Transverse colon (tissue), 4 donors: ENCODE results near the gene ZDHHC9. TPM values are rescaled to one million over a fixed set of nuclear protein-coding genes. Genes with fewer than 3 reads are reported as not detected.
"Not testable (repeated sequence)": the region's sequence is repeated elsewhere in the genome, so short reads cannot be mapped to it uniquely, and the experiment has no call there.

Experiments
- DNase-seq: peaks from one replicate; pipeline ENCODE4 v3.0.0-alpha.2; 2019
- H3K27ac ChIP-seq, 4 donors: fragments of 200-600 bp; sonication (generic); 2 replicates each; pipeline ENCODE4 v1.5.1; 2016 to 2018; ENCODE audit warnings: inconsistent platforms in 4 of 4
- H3K27me3 ChIP-seq: fragments of 200-600 bp; sonication (generic); 2 replicates; pipeline ENCODE4 v1.5.1; 2017; ENCODE audit warnings: inconsistent platforms
- H3K36me3 ChIP-seq, 4 donors: fragments of 200-600 bp; sonication (generic); 2 replicates each; pipeline ENCODE4 v1.5.1; 2017 to 2019; ENCODE audit warnings: inconsistent platforms in 4 of 4
- H3K4me1 ChIP-seq, 4 donors: fragments of 200-600 bp; sonication (generic); 2 replicates each; pipeline ENCODE4 v1.5.1; 2017 to 2020; ENCODE audit warnings: inconsistent platforms in 4 of 4
- H3K4me3 ChIP-seq, 4 donors: fragments of 200-600 bp; sonication (generic); 1 replicate in 1 of 4; 2 replicates in 3 of 4; pipeline versions ENCODE4 v1.5.1 to v1.6.1; 2017 to 2019; ENCODE audit warnings: inconsistent platforms in 4 of 4
- H3K9me3 ChIP-seq, 2 donors: fragments of 200-600 bp; sonication (generic); 2 replicates each; pipeline ENCODE4 v1.5.1; 2017 to 2019; ENCODE audit warnings: inconsistent platforms in 2 of 2
- CTCF ChIP-seq, 5 experiments: fragments of 200-600 bp in 3 of 5; fragments of 450-650 bp in 2 of 5; sonication (generic) in 3 of 5; IDR thresholded peaks; 1 replicate in 2 of 5; 2 replicates in 3 of 5; pipeline ENCODE4 v1.5.1; 2016 to 2017; ENCODE audit warnings: antibody characterized with exemption in 5 of 5, inconsistent platforms in 3 of 5, mild to moderate bottlenecking in 2 of 5, moderate library complexity in 1 of 5
- EP300 ChIP-seq: sonication (generic); formaldehyde crosslinking; IDR thresholded peaks from one replicate; pipeline ENCODE4 v1.6.1; 2017; ENCODE audit warnings: antibody characterized with exemption, low read depth
- POLR2A ChIP-seq: fragments of 450-650 bp; IDR thresholded peaks from one replicate; pipeline ENCODE4 v1.6.1; 2016; ENCODE audit warnings: antibody characterized with exemption, mild to moderate bottlenecking, moderate library complexity
- POLR2AphosphoS5 ChIP-seq, 3 donors: sonication (generic); formaldehyde crosslinking; IDR thresholded peaks; one replicate each; pipeline ENCODE4 v1.6.1; 2016; ENCODE audit warnings: antibody characterized with exemption in 3 of 3
- WGBS, 2 donors: methylation state at CpG; one replicate each; pipeline ENCODE4 v1.1.5; 2018; ENCODE audit warnings: low coverage in 1 of 2; 5-methylcytosine and 5-hydroxymethylcytosine counted together
- in situ Hi-C, 4 donors: fragments of 200-750 bp; cut with MboI; loops; one replicate each; pipeline versions ENCODE4 v1.15.0 to v1.15.1; 2017; ENCODE audit warnings: low sequenced_read_pairs in 3 of 4, low pct_ligation_motif_present in 1 of 4, low pct_unique_long_range_greater_than_20kb in 1 of 4
- intact Hi-C: fragments of 100-400 bp; cut with DNase I; formaldehyde crosslinking; loops from one replicate; pipeline ENCODE4 v1.15.1; 2023; ENCODE audit warnings: low total_unique reads
- total RNA-seq, 4 donors: library from RNA; depleted of rRNA; stranded (reverse); fragments of >200 nt; gene quantifications; one replicate each; pipeline ENCODE4 v1.1.0, GENCODE V29; 2016

Gene ZDHHC9
- total RNA-seq, 4 donors from 2014 or later: 9.2 to 60.2 (median 30.7) TPM

- 78% methylated on average over 2 of the region's 2 CpGs; no CpG with 5 or more reads in 1 of the 2 donors for WGBS, 2 donors
- intact Hi-C loops (no loop called here), in situ Hi-C loops (no loop called here)
- no peaks in the 10 kb centered on the region for H3K4me1 ChIP-seq
- no peak for DNase-seq
- H3K4me3 ChIP-seq: no peak overlapping the region
- no peaks in the 10 kb centered on the region for H3K9me3 ChIP-seq
- TF ChIP-seq EP300 (no peak), POLR2AphosphoS5 (IDR thresholded peaks at IDR 0.05) (no peak), POLR2A (no peak), CTCF (IDR thresholded peaks at IDR 0.05) (no peak)
- no peaks in the 10 kb centered on the region for H3K27me3 ChIP-seq
- H3K36me3 ChIP-seq: no peaks in the 10 kb centered on the region
- H3K27ac ChIP-seq: no peak overlapping the region
Measured at GRCh38 chrX:129872524-129872923, 28.8 kb upstream of the ZDHHC9 start.

GRCh38 chrX:129866321-129866720 is 22.6 kb upstream of the ZDHHC9 start:
- H3K36me3 ChIP-seq, intact Hi-C loops, H3K9me3 ChIP-seq, H3K27ac ChIP-seq, DNase-seq, H3K27me3 ChIP-seq, H3K4me1 ChIP-seq, H3K4me3 ChIP-seq, in situ Hi-C loops: not testable (repeated sequence)
- WGBS, 2 donors: 67 to 75% methylated on average over 3 of the region's 3 CpGs

GRCh38 chrX:129859134-129859533 is 15.4 kb upstream of the ZDHHC9 start:
- H3K27ac ChIP-seq, H3K36me3 ChIP-seq, DNase-seq, in situ Hi-C loops, H3K4me3 ChIP-seq, intact Hi-C loops, H3K27me3 ChIP-seq, H3K9me3 ChIP-seq, H3K4me1 ChIP-seq: not testable (repeated sequence)
- WGBS, 2 donors: 61% methylated on average over 6 of the region's 6 CpGs; no CpG with 5 or more reads in 1 of the 2 donors

- H3K4me1 ChIP-seq, DNase-seq, H3K9me3 ChIP-seq, in situ Hi-C loops, intact Hi-C loops, H3K36me3 ChIP-seq, H3K4me3 ChIP-seq, H3K27me3 ChIP-seq, H3K27ac ChIP-seq: not testable (repeated sequence)
- 70% methylated on average over 1 to 2 of the region's 4 CpGs for WGBS, 2 donors
Measured at GRCh38 chrX:129851825-129852224, 8.1 kb upstream of the ZDHHC9 start.

GRCh38 chrX:129846716-129847115 is 3.0 kb upstream of the ZDHHC9 start:
- intact Hi-C loops (no loop called here), in situ Hi-C loops (loop anchor here in 1 of 4 donors (25.0 kb wide), 1 partner anchor 209 kb away; no protein-coding TSS in a partner anchor)
- WGBS, 2 donors: 63% methylated on average over 2 of the region's 2 CpGs; no CpG with 5 or more reads in 1 of the 2 donors
- TF ChIP-seq EP300: no peak
- TF ChIP-seq POLR2AphosphoS5 (IDR thresholded peaks at IDR 0.05): no peak
- TF ChIP-seq CTCF (IDR thresholded peaks at IDR 0.05): no peak
- TF ChIP-seq POLR2A: no peak
- no peak overlapping the region for H3K27ac ChIP-seq
- no peaks in the 10 kb centered on the region for H3K27me3 ChIP-seq
- no peak overlapping the region for H3K4me3 ChIP-seq
- no peaks in the 10 kb centered on the region for H3K36me3 ChIP-seq
- DNase-seq: no peak
- no peaks in the 10 kb centered on the region for H3K9me3 ChIP-seq
- H3K4me1 ChIP-seq: peaks cover 0 to 11% (median 0%) of the 10 kb centered on the region in 4 donors

GRCh38 chrX:129845616-129846190 is 2.0 kb upstream of the ZDHHC9 start:
- Histone ChIP-seq H3K4me3 (no peak overlapping the region), H3K9me3 (no peaks in the 10 kb centered on the region), H3K4me1 (peaks cover 0 to 16% (median 0%) of the 10 kb centered on the region in 4 donors), H3K36me3 (no peaks in the 10 kb centered on the region), H3K27me3 (no peaks in the 10 kb centered on the region), H3K27ac (no peak overlapping the region)
- 57% methylated on average over 4 of the region's 4 CpGs; no CpG with 5 or more reads in 1 of the 2 donors for WGBS, 2 donors
- TF ChIP-seq EP300 (no peak), POLR2A (no peak), CTCF (IDR thresholded peaks at IDR 0.05) (no peak), POLR2AphosphoS5 (IDR thresholded peaks at IDR 0.05) (no peak)
- in situ Hi-C loops: loop anchor here in 1 of 4 donors (25.0 kb wide), 1 partner anchor 208 kb away; no protein-coding TSS in a partner anchor
- intact Hi-C loops: no loop called here
- DNase-seq: no peak
